ENCODE measurements around the gene DPCD. TPM values are rescaled to one million over a fixed set of nuclear protein-coding genes. Genes with fewer than 3 reads are reported as not detected.

DPCD gene
- polyA plus RNA-seq, 1 of the 3 experiments (the other 2 are of a cell fraction) = 106 TPM

DNA sequence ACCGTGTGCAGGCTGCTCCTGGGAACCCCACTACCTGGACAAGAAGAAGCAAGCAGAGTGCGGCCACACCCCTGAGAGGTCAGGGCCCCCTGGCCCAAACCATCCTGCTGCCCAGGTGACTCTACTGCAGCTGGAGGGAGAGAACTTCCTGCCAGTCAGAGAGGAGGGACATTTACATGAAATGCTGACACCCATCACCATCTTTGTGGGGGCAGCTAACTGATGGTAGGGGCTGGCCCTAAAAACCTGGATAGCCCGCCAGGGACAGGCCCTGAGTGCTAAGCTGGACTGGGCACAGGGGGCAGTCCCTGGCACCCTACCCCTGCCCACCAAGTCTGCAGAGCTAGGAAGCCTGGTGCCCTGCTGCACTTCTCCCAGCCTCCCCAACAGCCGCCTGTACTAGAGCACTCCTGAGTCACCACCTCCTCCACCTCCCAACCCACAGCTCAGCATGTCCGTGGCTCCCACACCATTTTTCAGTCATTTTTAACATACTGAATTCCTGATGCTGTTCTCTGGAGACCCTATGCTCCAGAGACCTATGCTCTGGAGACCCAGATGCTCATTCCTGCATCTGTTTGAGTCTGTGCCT lies 27.5 kb downstream of the DPCD start:
- Histone ChIP-seq H3K4me1 (ENCODE audit: control insufficient read depth in 1 of 2, insufficient read depth in 2 of 2, low read depth in 1 of 2, low read length in 1 of 2) (peaks cover 0 to 54% of the 10 kb centered on the region in 2 experiments; a peak in 2 of 4 replicates), H3K4me3 (ENCODE audit: low read depth in 2 of 2, low read length in 1 of 2) (no peak overlapping the region), H3K36me3 (replicated peaks in 1 of 2; ENCODE audit: control insufficient read depth in 1 of 2, insufficient read depth in 2 of 2, low read length in 1 of 2) (peaks cover 0 to 14% of the 10 kb centered on the region in 2 experiments), H4K20me1 (ENCODE audit: insufficient read depth) (no peaks in the 10 kb centered on the region), H3K9me3 (no peaks in the 10 kb centered on the region), H2AFZ (ENCODE audit: low read depth) (no peak overlapping the region), H3K79me2 (ENCODE audit: insufficient read depth) (no peaks in the 10 kb centered on the region), H3F3A (replicated peaks; ENCODE audit: insufficient read depth) (no peaks in the 10 kb centered on the region), H3K27ac (ENCODE audit: low read depth in 2 of 2, low read length in 1 of 2) (peak overlapping the region in 1 of 2 experiments; percentile 19; a peak in 1 of 4 replicates), H3K27me3 (ENCODE audit: insufficient read depth) (no peaks in the 10 kb centered on the region), H3K9me2 (no peaks in the 10 kb centered on the region), H3K4me2 (no peak overlapping the region), H3K9ac (no peak overlapping the region)
- CTCF ChIA-PET = interaction anchor here (1.5 to 9.0 kb wide), 3 partner anchors 12 to 166 kb away, joined by 4 to 61 read pairs (median 7); no protein-coding TSS in a partner anchor
- WGBS (ENCODE audit: low lambda C conversion rate) = 91% methylated on average over 3 of the region's 5 CpGs
- POLR2A ChIA-PET = no interaction called here
- no peak for DNase-seq
- TF ChIP-seq, protein P1, sequence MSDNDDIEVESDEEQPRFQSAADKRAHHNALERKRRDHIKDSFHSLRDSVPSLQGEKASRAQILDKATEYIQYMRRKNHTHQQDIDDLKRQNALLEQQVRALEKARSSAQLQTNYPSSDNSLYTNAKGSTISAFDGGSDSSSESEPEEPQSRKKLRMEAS (IDR thresholded peaks at IDR 0.05; ENCODE audit: low read depth) = no peak
- no peak for TF ChIP-seq JUND (IDR thresholded peaks at IDR 0.05)
- TF ChIP-seq, protein P2, sequence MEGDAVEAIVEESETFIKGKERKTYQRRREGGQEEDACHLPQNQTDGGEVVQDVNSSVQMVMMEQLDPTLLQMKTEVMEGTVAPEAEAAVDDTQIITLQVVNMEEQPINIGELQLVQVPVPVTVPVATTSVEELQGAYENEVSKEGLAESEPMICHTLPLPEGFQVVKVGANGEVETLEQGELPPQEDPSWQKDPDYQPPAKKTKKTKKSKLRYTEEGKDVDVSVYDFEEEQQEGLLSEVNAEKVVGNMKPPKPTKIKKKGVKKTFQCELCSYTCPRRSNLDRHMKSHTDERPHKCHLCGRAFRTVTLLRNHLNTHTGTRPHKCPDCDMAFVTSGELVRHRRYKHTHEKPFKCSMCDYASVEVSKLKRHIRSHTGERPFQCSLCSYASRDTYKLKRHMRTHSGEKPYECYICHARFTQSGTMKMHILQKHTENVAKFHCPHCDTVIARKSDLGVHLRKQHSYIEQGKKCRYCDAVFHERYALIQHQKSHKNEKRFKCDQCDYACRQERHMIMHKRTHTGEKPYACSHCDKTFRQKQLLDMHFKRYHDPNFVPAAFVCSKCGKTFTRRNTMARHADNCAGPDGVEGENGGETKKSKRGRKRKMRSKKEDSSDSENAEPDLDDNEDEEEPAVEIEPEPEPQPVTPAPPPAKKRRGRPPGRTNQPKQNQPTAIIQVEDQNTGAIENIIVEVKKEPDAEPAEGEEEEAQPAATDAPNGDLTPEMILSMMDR (IDR thresholded peaks at IDR 0.05) = no peak

DNA sequence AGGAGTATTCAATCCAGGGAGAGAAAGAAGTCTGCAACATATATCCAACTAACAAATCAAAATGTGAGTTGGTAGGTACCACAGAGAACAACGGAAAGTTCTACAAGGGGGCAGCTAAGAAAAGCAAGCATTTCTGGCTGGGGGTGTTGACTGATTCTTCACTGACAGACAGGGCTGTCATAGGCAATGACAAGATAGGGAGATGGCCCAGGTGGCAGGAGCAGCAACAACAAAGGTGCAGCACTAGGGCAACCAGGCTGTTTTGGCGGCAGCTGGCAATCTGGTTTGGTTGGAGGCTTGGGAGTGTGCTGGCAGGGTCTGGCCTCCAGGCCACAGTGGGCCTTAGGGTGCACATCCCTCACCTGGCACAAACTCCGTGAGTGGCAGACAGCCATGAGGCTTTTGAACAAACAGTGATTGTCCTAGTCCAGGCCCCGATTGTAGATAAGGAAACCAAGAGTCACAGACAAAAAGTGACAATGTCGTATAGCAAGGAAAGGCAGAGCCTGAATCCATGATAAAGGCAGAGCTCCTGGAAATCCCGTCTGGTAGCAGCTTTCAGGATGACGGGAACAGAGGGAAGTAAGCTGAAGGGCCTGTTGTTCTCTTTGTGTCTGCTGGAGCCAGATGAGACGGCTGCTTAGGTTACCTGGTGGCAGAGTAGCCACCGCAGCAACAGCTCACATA lies 28.4 kb downstream of the DPCD start:
- TF ChIP-seq GABPA (IDR thresholded peaks at IDR 0.05; ENCODE audit: low read depth) (no peak), EP300 (IDR thresholded peaks at IDR 0.05; ENCODE audit: borderline replicate concordance in 1 of 2, low read depth in 1 of 2, low read length in 1 of 2) (0 out of 4 replicates have a peak, but pooled peaks of 1 of the 2 experiments have one; percentile 9), GATA2 (CRISPR knock-in tag; IDR thresholded peaks at IDR 0.05) (peak; percentile 66)
- no peak overlapping the region for H3K4me3 ChIP-seq (ENCODE audit: low read depth in 2 of 2, low read length in 1 of 2)
- CTCF ChIA-PET = interaction anchor here (1.5 to 9.0 kb wide), 4 partner anchors 12 to 165 kb away, joined by 4 to 61 read pairs (median 10); no protein-coding TSS in a partner anchor
- no peaks in the 10 kb centered on the region for H3F3A ChIP-seq (replicated peaks; ENCODE audit: insufficient read depth)
- H3K27me3 ChIP-seq (ENCODE audit: insufficient read depth) = no peaks in the 10 kb centered on the region
- H2AFZ ChIP-seq (ENCODE audit: low read depth) = no peak overlapping the region
- POLR2A ChIA-PET = no interaction called here
- no peaks in the 10 kb centered on the region for H4K20me1 ChIP-seq (ENCODE audit: insufficient read depth)
- peaks cover 0 to 54% of the 10 kb centered on the region in 2 experiments; a peak in 2 of 4 replicates for H3K4me1 ChIP-seq (ENCODE audit: control insufficient read depth in 1 of 2, insufficient read depth in 2 of 2, low read depth in 1 of 2, low read length in 1 of 2)
- no peak overlapping the region for H3K9ac ChIP-seq
- H3K9me2 ChIP-seq = no peaks in the 10 kb centered on the region
- H3K9me3 ChIP-seq = no peaks in the 10 kb centered on the region
- no peaks in the 10 kb centered on the region for H3K79me2 ChIP-seq (ENCODE audit: insufficient read depth)
- 82% methylated on average over 8 of the region's 9 CpGs for WGBS (ENCODE audit: low lambda C conversion rate)
- peaks cover 0 to 7% of the 10 kb centered on the region in 2 experiments for H3K36me3 ChIP-seq (replicated peaks in 1 of 2; ENCODE audit: control insufficient read depth in 1 of 2, insufficient read depth in 2 of 2, low read length in 1 of 2)
- H3K4me2 ChIP-seq = no peak overlapping the region
- peak; percentile 51 for DNase-seq
- H3K27ac ChIP-seq (ENCODE audit: low read depth in 2 of 2, low read length in 1 of 2) = peak overlapping the region in 1 of 2 experiments; percentile 76; a peak in 2 of 4 replicates

All from SK-N-SH (cell line).